Stimulated activated CD8-positive, alpha-beta memory T cell treated with anti-CD3 and anti-CD28 coated beads, Interleukin-4, amount 100 ng/mL, for 48 hours (primary cell): ENCODE data around the gene ABHD11.
"Not testable (repeated sequence)": the region's sequence is repeated elsewhere in the genome, so short reads cannot be mapped to it uniquely, and the experiment has no call there.

Experiments
- DNase-seq: peaks from one replicate; pipeline ENCODE4 v3.0.0-alpha.2; 2020

Gene ABHD11

GRCh38 chr7:73738612-73739386 lies at the start of gene ABHD11:
Gene ABHD11, minus strand, starts transcription at chr7:73738802. Its CDS starts 32 bp downstream, at chr7:73738770.
- peak; percentile 100 for DNase-seq

GRCh38 chr7:73787786-73788048 lies 49.1 kb upstream of the ABHD11 start:
- not testable (repeated sequence) for DNase-seq

- no peak for DNase-seq
These were observed 48.0 kb upstream of the ABHD11 start for GRCh38 chr7:73786588-73786987.

- DNase-seq, result no peak
These were observed 40.9 kb upstream of the ABHD11 start for GRCh38 chr7:73779517-73779916.

GRCh38 chr7:73778801-73779389 lies 40.3 kb upstream of the ABHD11 start:
- DNase-seq, result no peak

- DNase-seq, result no peak
These were observed 36.3 kb upstream of the ABHD11 start for GRCh38 chr7:73774923-73775322.

GRCh38 chr7:73773700-73774517 lies 35.3 kb upstream of the ABHD11 start:
- no peak for DNase-seq

- no peak for DNase-seq
These were observed 32.5 kb upstream of the ABHD11 start for GRCh38 chr7:73770860-73771670.

- DNase-seq, result peak; percentile 37
These were observed 31.6 kb upstream of the ABHD11 start, which contains the start of gene CLDN3 for GRCh38 chr7:73770002-73770859. Gene CLDN3, minus strand, starts transcription at chr7:73770270. Its CDS starts 221 bp downstream, at chr7:73770049.

GRCh38 chr7:73769481-73770001 lies 30.9 kb upstream of the ABHD11 start:
- no peak for DNase-seq

GRCh38 chr7:73768641-73769480 lies 30.3 kb upstream of the ABHD11 start:
- DNase-seq, result no peak

- no peak for DNase-seq
These were observed 28.1 kb upstream of the ABHD11 start for GRCh38 chr7:73766556-73767229.

GRCh38 chr7:73762659-73762999 lies 24.0 kb upstream of the ABHD11 start:
- DNase-seq, result no peak

GRCh38 chr7:73761854-73762658 lies 23.5 kb upstream of the ABHD11 start:
- DNase-seq, result no peak

GRCh38 chr7:73758581-73759138 lies 20.1 kb upstream of the ABHD11 start:
- no peak for DNase-seq

- DNase-seq, result no peak
These were observed 11.6 kb upstream of the ABHD11 start for GRCh38 chr7:73749931-73750776.

GRCh38 chr7:73746378-73746777 lies 7.8 kb upstream of the ABHD11 start:
- DNase-seq, result no peak
